HG02938 (cell line): ENCODE data around the gene MTA3.
A peak's percentile ranks its signal among the peaks of the same experiment; 100 is the strongest.

ENCODE experiments used
- ATAC-seq: cut with Tn5 transposase; IDR thresholded peaks from one replicate; pipeline ENCODE4 v1.9.1; 2021; ENCODE audit warnings: mild to moderate bottlenecking, moderate library complexity; ENCODE audit not compliant: unreplicated experiment

Gene MTA3

DNA sequence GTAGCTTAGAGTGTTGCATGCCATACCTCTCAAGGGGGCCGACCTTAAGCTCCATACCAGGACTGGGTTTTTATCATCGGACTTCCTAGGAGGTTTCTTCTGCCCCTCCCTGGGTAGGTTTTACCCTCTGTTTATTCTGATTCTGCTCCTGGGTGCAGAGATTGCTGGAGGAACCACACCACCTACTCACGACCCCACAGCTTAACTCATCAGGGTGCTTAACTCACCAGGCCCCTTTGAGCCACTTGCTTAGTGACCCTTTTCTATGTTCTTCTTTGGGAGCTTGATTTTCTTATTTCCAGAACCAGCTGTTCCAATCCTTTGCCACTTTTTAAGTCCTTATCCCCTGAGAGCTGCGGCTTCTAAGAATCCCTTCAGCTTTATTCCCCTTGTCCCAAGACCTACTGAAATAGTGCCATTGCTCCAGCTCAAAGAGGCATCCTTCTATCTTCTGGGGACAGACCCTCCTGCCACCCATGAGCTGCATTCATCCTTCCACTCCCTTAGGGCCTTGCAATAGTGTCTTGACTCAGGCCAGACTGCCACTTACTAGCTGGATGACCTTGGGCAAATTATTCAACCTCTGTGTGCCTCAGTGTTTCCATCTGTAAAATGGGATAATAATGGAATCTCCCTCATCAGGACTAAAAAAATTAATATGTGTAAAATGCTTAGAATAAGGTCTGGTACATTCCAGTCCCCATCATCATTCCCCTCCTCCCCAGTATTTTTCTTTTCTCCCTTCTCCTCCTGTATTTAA, 189.7 kb downstream of the MTA3 start:
- no peak for ATAC-seq

DNA sequence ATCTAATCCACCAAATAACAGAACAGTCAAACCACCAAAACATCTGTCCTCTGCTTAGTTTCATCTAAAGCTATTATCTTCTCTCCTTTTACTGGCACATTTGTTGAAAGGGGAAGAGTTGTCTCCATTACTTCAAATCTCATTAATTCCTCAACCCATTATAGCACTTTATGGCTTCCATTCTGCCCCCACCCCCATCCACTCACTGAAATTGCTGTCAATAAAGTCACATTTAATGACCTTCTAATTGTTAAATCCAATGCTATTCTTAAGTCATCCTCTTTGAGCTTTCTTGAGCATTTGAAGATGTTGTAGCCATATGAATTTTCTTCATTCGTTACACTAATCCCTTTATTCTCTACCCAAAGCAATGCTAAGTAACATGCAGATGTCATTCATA, 190.3 kb downstream of the MTA3 start:
- ATAC-seq = no peak

DNA sequence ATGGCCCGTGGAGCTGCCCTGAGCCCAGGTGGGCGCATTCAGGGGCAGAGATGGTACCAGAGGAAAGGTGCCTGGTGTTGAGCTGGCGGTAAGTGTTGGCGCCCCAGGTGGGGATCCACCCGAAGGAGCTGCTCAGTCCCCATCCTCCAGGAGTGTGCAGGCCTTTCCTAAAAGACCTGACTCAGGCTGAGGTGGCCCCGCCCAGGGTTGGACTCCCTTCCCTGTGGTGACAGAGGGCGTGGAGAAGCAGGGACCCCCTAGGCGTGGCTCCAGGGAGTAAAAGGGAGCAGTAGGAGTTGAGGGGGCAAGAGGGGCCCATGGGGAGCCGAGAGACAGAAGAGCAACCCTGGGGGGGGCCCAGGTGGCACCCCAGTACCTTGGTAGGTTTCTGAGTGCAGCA, 193.1 kb downstream of the MTA3 start:
- no peak for ATAC-seq

DNA sequence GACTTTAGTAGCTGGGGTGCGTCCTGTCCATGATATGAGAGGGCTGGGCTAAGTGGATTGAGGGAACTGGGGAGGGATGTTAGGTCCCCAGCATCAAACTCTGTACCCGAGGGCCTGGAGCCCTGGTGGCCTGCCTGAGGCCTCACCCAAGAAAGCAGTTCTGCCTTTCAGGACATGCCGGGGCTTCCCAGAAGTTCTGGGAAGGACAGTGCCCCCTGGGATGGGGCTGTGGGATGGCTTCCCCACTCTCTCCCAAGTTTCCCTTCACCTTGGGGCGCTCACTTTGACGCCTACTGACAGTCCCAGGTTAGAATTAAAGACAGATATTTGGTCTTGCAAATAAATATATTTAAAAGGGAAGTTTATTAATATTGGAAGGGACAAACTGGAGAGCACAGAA, 193.7 kb downstream of the MTA3 start:
- ATAC-seq = no peak

DNA sequence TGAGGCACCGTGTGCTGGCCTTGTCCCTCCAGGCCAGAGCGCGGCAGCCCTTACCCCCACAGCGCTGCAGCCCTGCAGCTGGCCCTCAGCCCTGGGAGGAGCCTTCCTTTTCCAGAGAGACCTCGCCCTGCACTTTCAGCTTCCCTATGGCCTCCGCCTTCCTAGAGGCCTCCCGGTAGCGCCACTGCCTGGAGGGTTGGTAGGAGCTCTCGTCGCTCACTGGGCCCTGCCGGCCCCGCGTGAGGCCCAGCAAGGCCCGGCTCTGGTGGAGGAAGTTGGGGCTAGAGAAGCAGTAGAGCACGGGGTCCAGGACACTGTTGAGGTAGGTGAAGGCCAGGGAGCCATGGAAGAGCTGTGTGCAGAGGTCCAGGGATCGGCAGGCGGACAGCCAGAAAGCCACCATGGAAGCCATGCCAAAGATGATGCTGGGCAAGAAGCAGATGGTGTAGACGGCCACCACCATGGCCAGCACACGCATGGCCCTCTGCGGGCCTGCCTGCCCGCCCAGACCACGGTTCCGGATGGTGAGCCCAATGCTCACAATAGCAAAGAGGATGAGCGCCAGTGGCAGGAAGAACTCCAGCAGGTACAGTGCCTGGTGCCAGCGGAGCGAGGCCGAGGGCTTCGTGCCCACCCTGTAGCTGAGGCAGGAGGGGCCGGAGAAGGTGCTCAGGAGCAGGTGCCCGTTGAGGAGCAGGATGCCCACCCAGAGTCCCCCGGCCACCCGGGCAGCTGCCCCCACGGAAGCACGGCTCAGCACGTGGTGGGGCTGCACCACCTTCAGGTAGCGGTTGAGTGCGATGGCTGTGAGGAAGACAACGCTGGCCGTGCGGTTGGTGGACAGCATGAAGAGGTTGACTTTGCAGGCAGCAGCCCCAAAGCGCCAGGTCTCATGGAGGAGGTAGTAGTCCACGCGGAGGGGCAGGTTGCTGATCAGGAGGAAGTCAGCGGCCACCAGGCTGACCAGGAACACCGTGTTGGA, 194.7 kb downstream of the MTA3 start:
- ATAC-seq = no peak

DNA sequence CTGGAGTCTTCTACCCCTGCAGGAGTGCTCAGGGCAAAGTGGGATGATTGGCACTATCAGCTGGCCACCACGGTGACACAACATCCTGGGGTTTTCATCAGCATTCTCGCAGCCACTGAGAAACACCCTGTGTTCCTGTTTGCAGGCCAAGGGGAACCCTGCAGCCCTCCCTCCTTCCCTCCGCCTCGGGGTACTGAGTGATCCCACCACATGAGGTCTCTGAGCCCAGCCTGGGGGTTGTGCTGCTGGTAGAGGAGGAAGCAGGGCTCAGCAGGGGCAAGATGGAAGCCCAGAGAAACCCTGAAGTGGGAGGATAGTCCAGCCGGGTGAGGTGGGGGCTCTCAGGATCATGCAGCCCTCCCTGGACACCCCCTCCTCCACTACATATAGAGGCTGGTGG, 195.7 kb downstream of the MTA3 start, which contains the start of gene OXER1:
OXER1 (minus strand) TSS at position 40 of the 400 bp plus-strand sequence. CDS start 73 bp downstream, outside the sequence.
- ATAC-seq = no peak

DNA sequence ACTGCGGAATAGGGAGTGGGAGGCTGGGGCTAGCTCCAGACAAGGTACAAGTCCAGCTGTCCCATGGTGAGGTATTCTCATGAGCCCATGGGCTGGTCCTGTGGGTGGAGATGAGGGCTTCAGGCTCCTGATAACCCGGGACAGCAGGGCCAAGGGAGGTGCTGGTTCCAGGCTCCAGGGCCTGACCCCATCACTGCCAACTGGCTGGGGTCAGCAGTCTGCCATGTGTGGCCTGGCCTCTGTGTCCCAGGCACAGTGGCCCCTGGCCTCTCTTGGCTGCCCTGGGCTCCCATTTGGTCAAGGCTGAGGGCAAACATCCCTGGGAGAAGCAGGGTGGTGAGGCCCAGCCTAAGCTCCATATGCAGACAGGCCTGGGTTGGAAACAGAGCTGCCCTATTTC, 196.5 kb downstream of the MTA3 start:
- ATAC-seq = no peak

DNA sequence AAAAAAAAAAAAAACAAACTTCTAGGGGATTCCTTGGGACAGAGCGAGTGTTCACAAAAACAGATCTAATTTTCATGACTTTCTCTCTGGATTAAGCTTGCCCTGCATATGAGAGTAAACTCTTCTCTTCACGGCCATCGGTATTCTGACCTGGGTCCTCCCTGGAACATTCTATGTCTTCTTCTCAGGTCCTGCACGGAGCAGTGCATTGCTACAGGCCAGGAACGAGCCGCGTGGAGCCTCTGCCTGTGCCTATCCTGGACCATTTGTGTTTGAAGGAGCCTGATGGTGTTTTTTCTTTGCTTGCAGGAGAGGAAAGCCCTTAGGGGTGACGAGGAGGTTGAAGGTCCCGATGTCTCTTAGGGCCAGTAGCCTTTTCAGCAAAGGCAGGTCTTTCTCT, 197.3 kb downstream of the MTA3 start:
- ATAC-seq = no peak

DNA sequence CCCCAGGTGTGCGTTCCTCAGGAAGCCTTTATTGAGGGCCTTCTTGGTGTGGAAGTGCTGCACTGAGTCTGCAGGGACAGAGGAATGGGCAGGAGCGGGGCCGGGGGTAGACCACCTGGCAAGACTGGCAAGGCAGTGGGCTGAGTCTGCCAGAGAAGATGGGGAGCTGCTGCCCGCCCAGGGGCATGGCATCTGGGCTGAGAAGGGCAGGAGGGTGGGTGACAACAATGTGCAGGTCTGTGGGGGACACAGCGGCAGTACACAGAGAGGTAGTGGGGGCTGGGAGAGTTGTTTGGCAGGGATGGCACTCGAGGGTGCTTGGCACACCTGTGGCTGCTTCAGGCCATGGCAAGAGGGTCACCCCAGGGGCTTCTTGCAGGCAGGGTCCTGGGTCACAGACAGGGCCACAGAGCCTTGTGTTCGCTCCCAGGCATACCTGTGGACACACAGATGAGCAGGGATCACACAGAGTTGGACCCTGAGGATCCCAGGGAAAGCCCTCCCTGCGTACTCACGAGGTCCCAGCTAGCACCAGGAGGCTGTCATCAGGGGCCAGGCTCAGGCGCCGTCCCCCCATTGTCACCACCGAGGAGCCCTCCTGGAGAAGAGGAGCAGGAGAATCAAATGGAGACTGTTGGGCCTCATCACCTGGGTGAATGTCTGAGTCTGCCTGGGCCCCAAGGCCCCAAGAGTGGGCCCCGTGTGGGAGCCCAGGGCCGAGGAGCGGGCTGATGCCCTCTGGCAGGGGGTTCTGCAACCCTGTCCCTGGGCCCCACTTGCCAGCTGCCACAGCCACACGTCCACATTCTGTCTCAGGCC, 198.9 kb downstream of the MTA3 start:
- ATAC-seq = no peak

DNA sequence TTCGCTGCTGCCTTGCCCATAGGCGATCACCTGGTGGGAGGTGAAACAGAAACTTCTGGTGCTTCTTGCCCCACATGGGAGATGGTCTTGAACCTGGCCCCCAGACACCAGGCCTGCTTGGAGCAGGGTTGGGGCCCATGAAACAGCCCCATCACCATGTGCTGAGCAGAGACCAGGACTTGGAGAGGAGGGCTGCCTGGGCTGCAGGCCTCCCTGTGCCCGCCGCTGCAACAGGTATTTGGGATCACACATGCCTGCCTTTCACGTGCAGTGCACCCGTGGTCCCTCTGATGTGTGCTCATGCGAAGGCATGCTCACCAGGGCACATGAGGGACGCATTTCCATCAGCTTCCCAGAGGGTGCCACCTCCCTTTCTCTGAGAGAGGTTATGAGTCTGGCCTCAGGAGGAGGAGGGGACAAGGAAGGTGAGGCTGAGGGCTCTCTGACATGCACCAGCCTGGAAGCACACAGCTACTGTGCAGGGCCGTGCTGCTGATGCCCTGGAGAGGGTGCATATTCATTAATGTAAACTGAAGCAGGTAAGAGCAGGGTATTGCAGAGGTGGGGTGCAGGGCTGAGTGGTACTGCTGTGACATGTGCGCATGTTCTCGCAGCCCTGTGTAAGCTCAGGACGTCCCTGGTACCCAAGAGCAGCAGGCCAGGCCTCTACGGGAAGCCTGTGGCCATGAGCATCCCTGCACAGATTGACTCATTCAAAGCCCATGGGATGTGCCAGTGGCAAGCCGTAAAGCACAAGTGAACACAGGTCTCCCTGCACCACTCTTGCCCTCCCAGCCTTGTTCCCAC, 199.7 kb downstream of the MTA3 start:
- ATAC-seq = no peak

DNA sequence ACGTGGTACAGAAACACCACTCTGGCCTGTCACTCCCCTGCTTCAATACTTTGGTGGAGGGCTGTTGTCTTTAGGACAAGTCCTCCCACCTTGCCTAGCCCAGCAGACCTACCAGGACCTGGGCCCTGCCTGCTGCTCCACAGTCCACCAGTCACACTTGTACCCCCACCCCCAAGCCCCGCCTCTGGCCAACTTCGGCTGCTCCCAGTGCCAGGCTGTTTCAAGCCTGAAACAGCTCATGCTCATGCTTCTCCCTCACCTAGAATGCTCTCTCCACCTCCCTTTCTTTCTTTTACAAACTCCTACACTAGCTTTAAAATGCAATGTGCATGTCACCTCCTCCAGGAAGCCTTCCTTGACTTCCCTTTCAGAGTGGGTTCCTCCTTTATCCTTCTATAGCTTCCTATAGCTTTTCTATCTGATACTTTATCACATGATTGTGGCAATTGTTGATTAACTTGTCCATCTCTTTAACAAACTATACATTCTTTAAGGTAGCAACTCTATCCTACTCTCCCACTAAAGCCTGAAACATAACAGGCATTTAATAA, 200.3 kb downstream of the MTA3 start:
- no peak for ATAC-seq

DNA sequence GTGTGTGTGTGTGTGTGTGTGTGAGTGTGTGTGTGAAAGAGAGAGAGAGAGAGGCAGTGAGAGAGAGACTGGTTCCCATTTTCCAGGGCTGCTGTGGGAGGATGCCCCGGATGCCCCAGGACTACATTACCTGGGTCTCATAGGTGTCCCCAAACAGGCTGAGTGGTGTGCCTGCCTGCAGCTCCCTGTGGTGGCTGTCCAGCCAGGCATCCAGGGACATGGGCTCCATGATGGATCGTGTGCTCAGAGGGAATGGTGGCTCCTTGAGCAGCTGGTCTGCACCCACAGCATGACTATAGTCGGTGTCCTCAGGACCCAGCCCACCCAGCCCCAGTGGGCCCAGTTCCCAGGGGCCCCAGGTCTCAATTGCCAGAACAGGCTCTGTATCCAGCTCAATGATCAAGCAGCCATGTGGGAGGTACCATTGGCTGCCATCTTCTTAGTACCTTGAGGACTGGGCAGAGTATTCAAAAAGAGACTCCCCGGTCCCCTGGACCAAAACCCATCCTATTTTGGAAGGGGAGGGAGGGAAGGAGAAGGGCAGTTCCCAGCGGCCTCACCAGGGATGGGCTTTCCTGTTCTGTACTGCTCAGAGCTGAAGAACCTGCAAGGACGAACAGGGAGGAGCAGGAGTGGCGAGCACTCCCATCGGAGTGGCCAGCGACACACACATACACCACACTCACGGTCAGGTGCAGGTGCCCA, 201.3 kb downstream of the MTA3 start:
- ATAC-seq = no peak

DNA sequence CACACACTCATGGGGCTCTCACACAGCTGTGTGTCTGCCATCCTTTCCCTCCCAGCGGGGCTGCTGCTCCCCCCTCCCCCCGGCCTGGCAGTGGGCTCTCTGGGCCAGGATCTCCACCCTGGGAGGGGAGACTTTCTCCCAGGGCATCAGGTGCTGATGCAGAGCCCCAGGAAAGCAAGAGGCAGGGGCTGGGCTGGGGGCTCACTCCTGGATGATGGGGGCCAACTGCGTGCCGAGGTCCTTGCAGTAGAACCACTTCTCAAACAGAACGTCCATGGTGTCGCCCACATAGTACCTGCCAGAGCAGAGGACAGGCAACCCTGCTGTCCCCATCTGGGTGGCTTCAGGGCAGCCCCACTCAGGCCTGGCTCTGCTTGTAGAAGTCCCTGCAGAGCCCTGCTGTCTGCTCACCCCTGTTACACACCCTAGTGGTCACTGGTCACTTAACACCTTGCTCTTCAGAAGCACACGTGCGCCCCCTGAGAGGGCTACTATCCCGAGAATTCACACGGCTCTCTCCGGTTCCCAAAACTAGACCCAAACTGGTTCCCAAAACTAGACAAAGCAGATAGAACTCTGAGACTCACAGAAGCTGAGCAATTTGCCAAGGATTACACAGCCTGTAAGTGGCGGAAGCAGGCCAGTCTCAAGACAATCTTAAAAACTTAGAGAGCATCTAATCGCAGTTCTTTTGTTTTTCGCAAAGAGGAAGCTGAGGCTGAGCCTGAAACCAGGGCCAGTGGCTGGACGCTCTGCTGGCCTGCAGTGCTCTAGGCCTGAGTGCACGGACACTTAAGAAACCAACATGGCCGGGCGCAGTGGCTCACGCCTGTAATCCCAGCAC, 202.1 kb downstream of the MTA3 start:
- peak; percentile 67 for ATAC-seq

DNA sequence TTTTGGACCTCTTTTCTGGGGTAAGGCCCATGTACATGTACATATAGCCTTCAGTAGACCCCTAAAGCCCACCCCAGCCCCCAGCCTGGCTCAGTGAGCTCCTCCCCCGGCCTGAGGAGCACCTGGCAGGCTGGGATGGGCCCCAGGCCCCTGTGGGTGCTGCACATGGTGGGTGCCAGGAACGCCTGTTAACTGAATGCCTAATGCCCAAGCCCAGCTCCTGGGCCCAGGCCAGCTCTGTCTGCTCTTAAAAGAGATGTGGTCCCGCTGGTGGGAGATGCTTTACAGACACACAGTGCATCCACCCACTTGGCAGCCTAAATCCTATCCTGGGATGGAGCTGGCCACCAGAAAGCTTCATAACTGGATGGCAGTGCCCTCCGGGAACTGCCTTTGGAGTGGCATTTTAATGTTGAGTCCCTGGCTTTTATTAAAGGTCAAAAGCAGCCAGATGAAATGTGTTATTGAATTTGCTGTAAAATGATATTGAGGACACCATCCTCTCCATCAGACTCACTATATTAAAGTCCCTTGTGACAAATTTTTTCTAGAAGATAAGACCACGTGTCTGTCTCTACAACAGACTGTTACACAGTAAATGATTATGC, 203.2 kb downstream of the MTA3 start:
- ATAC-seq = no peak

DNA sequence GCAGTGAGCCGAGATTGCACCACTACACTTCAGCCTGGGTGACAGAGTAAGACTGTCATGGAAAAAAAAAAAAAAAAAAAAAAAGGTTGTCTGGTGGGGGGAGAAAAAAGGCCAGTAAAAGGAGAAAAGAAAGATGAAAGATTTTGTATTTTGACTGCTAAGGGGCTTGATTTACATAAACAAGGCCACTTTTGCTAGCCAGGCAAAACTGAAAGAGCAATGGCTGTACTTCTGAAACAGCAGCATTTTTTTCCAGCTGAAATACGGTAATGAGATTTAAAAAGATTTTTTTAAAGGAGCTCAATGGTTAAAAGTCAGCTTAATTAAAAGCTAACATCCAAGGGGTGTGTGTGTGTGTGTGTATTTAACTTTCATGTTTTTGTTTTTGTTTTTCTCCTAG, 206.8 kb downstream of the MTA3 start:
- no peak for ATAC-seq

DNA sequence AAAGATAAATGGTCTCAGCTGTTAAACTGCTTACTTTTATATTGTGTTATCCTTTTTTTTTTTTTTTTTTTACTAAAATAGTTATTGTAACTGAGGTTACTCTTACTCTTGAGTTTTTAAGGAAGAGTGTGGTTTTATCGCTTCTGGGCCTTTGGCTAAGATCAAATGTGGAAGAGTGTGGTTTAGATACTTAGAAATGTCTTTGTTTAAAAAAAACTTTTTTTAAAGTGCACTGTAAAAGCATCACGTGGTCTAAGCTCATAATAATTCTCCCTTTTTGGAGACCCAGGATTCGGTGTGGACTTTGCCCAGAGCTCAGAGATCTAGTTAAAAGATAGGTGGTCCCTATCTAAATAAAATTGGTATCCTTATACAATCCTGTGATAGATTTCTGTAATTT, 207.4 kb downstream of the MTA3 start:
- no peak for ATAC-seq

DNA sequence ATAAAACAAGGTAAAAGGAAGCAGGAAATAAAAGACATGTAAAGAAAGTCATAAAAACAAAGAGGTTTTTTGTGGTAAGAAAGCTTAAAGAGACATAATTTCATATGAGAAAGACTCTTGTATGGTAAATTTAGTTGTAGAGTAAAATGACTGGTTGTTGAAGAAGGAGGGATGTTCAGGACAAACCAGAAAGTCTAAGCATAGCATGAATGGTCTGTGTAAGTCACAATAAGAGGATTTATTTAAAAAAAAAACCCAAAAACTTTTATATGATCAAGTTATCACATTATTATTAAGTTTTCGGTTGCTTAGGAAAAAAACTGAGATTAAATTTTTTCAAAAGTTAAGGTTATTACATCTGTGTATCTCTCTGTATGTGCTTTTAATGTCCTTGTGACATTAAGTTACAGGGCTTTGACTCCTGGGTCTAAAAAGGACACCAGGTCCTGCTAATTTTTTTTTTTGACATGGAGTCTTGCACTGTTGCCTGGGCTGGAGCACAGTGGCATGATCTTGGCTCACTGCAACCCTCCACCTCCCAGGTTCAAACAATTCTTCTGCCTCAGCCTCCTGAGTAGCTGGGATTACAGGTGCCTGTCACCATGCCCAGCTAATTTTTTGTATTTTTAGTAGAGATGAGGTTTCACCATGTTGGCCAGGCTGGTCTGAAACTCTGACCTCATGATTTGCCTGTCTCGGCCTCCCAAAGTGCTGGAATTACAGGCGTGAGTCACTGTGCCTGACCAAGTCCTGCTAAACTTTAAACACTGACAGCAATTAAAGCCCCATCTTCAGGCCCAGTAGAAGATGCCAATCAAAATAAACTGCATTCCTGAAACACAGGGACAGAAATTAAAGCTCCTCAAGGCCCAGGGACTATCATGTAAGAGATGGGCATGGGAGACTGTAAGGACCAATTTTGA, 209.7 kb downstream of the MTA3 start:
- no peak for ATAC-seq
